ENCODE data around the gene POU2AF1.
"Not testable (repeated sequence)": the region's sequence is repeated elsewhere in the genome, so short reads cannot be mapped to it uniquely, and the experiment has no call there.

The POU2AF1 gene

GRCh38 chr11:111395749-111396148, 16.7 kb upstream of the POU2AF1 start:
- Histone ChIP-seq H3K4me3 (replicated peaks; ENCODE audit: low read depth, low read length) (no peak overlapping the region), H3K27me3 (replicated peaks; ENCODE audit: control insufficient read depth, insufficient read depth, low read length) (no peaks in the 10 kb centered on the region), H3K36me3 (ENCODE audit: control insufficient read depth, insufficient read depth, low read length) (no peaks in the 10 kb centered on the region)
- DNase-seq (ENCODE audit: extremely low read depth, insufficient read length) = no peak
- TF ChIP-seq CTCF (IDR thresholded peaks at IDR 0.05; ENCODE audit: insufficient read depth, low read length, poor library complexity, severe bottlenecking) = no peak

- DNase-seq (ENCODE audit: extremely low read depth, insufficient read length) = no peak
- Histone ChIP-seq H3K27me3 (replicated peaks; ENCODE audit: control insufficient read depth, insufficient read depth, low read length) (no peaks in the 10 kb centered on the region), H3K36me3 (ENCODE audit: control insufficient read depth, insufficient read depth, low read length) (no peaks in the 10 kb centered on the region), H3K4me3 (replicated peaks; ENCODE audit: low read depth, low read length) (no peak overlapping the region)
- no peak for TF ChIP-seq CTCF (IDR thresholded peaks at IDR 0.05; ENCODE audit: insufficient read depth, low read length, poor library complexity, severe bottlenecking)
Observed at GRCh38 chr11:111395081-111395480, 16.0 kb upstream of the POU2AF1 start.

- not testable (repeated sequence) for H3K4me3 ChIP-seq (replicated peaks; ENCODE audit: low read depth, low read length); DNase-seq (ENCODE audit: extremely low read depth, insufficient read length); H3K27me3 ChIP-seq (replicated peaks; ENCODE audit: control insufficient read depth, insufficient read depth, low read length); H3K36me3 ChIP-seq (ENCODE audit: control insufficient read depth, insufficient read depth, low read length)
Observed at GRCh38 chr11:111394147-111394546, 15.1 kb upstream of the POU2AF1 start.

GRCh38 chr11:111393585-111393984, 14.5 kb upstream of the POU2AF1 start:
- TF ChIP-seq CTCF (IDR thresholded peaks at IDR 0.05; ENCODE audit: insufficient read depth, low read length, poor library complexity, severe bottlenecking) = no peak
- Histone ChIP-seq H3K4me3 (replicated peaks; ENCODE audit: low read depth, low read length) (no peak overlapping the region), H3K36me3 (ENCODE audit: control insufficient read depth, insufficient read depth, low read length) (no peaks in the 10 kb centered on the region), H3K27me3 (replicated peaks; ENCODE audit: control insufficient read depth, insufficient read depth, low read length) (no peaks in the 10 kb centered on the region)
- no peak for DNase-seq (ENCODE audit: extremely low read depth, insufficient read length)

GRCh38 chr11:111393096-111393495, 14.0 kb upstream of the POU2AF1 start:
- Histone ChIP-seq H3K36me3 (ENCODE audit: control insufficient read depth, insufficient read depth, low read length) (no peaks in the 10 kb centered on the region), H3K27me3 (replicated peaks; ENCODE audit: control insufficient read depth, insufficient read depth, low read length) (no peaks in the 10 kb centered on the region), H3K4me3 (replicated peaks; ENCODE audit: low read depth, low read length) (no peak overlapping the region)
- no peak for TF ChIP-seq CTCF (IDR thresholded peaks at IDR 0.05; ENCODE audit: insufficient read depth, low read length, poor library complexity, severe bottlenecking)
- no peak for DNase-seq (ENCODE audit: extremely low read depth, insufficient read length)

GRCh38 chr11:111392552-111392951, 13.5 kb upstream of the POU2AF1 start:
- Histone ChIP-seq H3K27me3 (replicated peaks; ENCODE audit: control insufficient read depth, insufficient read depth, low read length) (no peaks in the 10 kb centered on the region), H3K36me3 (ENCODE audit: control insufficient read depth, insufficient read depth, low read length) (no peaks in the 10 kb centered on the region), H3K4me3 (replicated peaks; ENCODE audit: low read depth, low read length) (no peak overlapping the region)
- TF ChIP-seq CTCF (IDR thresholded peaks at IDR 0.05; ENCODE audit: insufficient read depth, low read length, poor library complexity, severe bottlenecking) = no peak
- DNase-seq (ENCODE audit: extremely low read depth, insufficient read length) = no peak
